GM12801 (cell line): ENCODE results near the gene RNF208.

Experiments
- CTCF ChIP-seq: IDR thresholded peaks from one replicate; pipeline ENCODE4 v1.5.1; 2011; ENCODE audit warnings: control low read depth; ENCODE audit not compliant: insufficient read length; ENCODE audit errors: extremely low read depth

The RNF208 gene

DNA sequence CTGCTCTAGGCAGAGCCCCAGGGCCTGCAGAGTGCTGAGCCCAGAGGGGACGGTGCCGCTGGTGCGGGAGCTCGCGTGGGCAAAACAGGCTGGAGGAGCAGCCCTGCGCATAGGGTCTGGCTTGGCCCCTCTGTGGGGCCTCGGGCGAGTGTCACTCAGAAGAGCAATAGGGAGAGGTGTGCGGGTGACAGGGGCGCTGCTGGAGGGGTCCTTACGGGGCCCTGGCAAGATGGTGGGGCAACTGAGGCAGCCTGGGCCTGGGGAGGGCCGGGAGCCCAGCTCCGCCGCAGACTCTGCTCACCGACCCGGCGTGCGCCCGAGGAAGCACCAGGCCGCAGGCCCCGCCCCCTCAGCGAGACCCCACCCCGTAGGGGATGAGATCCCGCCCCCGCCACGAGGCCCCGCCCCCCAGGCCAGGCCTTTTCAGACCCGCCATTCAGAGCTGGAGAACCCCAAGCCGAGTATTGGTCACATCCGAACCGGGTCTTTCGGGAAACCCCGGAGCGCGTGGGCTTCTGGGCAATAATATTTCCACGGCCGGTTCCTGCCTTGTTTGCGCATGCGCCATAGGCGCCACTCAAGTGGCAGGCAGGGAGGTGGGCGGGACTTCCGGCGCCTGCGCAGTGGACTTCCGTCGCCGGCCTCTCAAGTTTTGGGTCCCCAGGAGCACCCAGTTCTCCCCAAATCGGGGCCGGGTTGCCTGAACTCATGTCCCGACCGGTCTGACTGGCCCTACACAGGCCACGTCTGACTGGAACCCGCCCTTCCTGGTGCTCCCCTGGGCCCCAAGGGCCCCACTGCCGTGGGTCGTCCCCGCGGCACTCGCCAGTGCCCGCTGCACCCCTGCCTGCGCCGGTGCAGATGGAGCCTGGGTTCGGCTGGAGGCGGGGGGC lies 1.3 kb upstream of the RNF208 start:
- no peak for TF ChIP-seq CTCF

DNA sequence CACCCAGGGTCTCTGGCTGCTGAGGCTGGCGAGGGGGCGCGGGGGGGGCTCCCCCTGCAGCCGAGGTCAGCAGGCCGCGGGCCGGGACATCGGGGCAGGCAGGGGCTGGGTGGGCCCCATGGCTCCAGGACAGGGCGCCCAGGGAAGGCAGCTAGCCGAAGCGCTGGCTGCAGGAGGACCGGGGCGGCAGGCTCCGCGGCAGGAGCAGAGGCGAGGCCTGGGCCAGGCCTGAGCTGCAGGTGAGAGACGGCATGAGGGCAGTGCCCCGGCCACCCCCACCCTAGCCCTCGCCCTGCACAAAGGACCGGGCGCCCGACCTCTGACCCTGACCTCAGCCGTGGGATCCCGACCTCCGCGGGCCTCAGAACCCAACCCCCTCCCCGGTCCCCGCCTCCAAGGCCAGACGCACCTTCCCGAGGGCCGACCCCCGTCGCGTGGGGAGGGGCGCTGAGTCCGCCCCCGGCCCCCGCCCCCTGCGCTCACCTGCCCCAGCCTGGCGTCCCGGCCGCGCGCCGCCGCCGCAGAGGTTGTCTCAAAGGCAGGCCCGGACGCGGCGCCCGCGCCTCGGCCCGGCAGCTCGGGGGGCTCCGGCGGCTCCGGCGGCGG lies 431 bp downstream of the RNF208 start:
- no peak for TF ChIP-seq CTCF

GRCh38 chr9:137221095-137221505 lies 940 bp downstream of the RNF208 start:
- TF ChIP-seq CTCF, result no peak

- no peak for TF ChIP-seq CTCF
Observed at GRCh38 chr9:137220317-137221094, 1.5 kb downstream of the RNF208 start.

GRCh38 chr9:137219757-137220316 lies 2.2 kb downstream of the RNF208 start:
- TF ChIP-seq CTCF, result no peak

DNA sequence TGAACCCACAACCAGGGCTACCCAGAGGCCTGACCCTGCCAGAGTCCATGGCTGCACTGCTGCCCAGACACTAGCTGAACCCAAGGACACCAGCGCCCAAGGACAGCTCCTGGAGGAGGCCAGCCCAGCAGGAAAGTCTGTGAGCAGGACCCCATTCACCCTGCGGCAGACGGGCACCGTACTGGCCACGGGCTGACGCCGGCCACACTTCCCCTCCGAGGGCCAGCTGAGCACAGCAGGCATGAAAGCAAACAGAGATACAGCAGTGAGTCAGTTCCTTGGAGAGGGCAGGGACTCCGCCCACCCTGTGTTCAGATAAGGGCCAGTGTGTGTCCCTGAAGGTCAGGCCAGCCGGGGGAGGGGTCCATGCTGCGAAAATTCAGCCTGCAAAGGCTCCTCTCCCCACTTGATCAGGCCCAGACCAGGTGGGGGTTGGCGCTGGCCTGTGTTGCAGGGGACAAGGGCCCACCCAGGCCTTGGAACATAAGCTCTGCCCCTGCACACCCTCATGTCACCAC lies 3.2 kb downstream of the RNF208 start:
- TF ChIP-seq CTCF, result no peak
